SK-N-SH (cell line): ENCODE data around the gene EFNA3. TPM values are rescaled to one million over a fixed set of nuclear protein-coding genes. Genes with fewer than 3 reads are reported as not detected.
A peak's percentile ranks its signal among the peaks of the same experiment; 100 is the strongest.

ENCODE experiments used
- CTCF ChIA-PET: fragments of 300-600, 350-600 bp; formaldehyde crosslinking; extraction: SDS; loops from one replicate; lab custom pipeline; 2021; lab: Yijun Ruan, JAX
- POLR2A ChIA-PET: fragments of 350-600 bp; sonication (Branson Sonifier 250); formaldehyde crosslinking; extraction: SDS; loops from one replicate; lab custom pipeline; 2020; ENCODE audit warnings: antibody characterized with exemption, inconsistent platforms; lab: Yijun Ruan, JAX
- DNase-seq: peaks from one replicate; pipeline ENCODE4 v3.0.0; 2012
- H2AFZ ChIP-seq: fragments of 200-600 bp; sonication (generic); 2 replicates; pipeline ENCODE4 v1.8.1; 2016; ENCODE audit warnings: antibody characterized with exemption, mild to moderate bottlenecking, low read depth
- H3F3A ChIP-seq: fragments of 200-600 bp; sonication (generic); replicated peaks from 2 replicates; pipeline ENCODE3; 2016; ENCODE audit warnings: antibody characterized with exemption, mild to moderate bottlenecking; ENCODE audit not compliant: insufficient read depth
- H3K27ac ChIP-seq, 2 experiments: fragments of 200-500 bp in 1 of 2; fragments of 200-600 bp in 1 of 2; sonication (Bioruptor generic) in 1 of 2; sonication (generic), shearing (Covaris generic) in 1 of 2; 2 replicates each; pipeline versions ENCODE4 v1.5.1 to v1.6.1; 2014 to 2016; ENCODE audit warnings: low read depth in 2 of 2, inconsistent platforms in 1 of 2, low read length in 1 of 2, mild to moderate bottlenecking in 1 of 2, mixed read lengths in 1 of 2
- H3K27me3 ChIP-seq: fragments of 200-600 bp; sonication (generic), shearing (Covaris generic); 2 replicates; pipeline ENCODE4 v1.6.1; 2016; ENCODE audit warnings: mixed run types; ENCODE audit not compliant: insufficient read depth
- H3K36me3 ChIP-seq, 2 experiments: fragments of 200-500 bp in 1 of 2; fragments of 200-600 bp in 1 of 2; sonication (Bioruptor generic) in 1 of 2; sonication (generic) in 1 of 2; replicated peaks in 1 of 2; 2 replicates each; pipeline versions ENCODE3 to v1.5.1; 2014 to 2016; ENCODE audit warnings: low read length in 1 of 2, mild to moderate bottlenecking in 1 of 2; ENCODE audit not compliant: insufficient read depth in 2 of 2, control insufficient read depth in 1 of 2
- H3K4me1 ChIP-seq, 2 experiments: fragments of 200-500 bp in 1 of 2; fragments of 200-600 bp in 1 of 2; sonication (Bioruptor generic) in 1 of 2; sonication (generic), shearing (Covaris generic) in 1 of 2; 2 replicates each; pipeline versions ENCODE4 v1.5.1 to v1.6.1; 2014 to 2016; ENCODE audit warnings: low read depth in 1 of 2, low read length in 1 of 2, mixed run types in 1 of 2; ENCODE audit not compliant: insufficient read depth in 2 of 2, control insufficient read depth in 1 of 2
- H3K4me2 ChIP-seq: fragments of 200-600 bp; sonication (generic), shearing (Covaris generic); 2 replicates; pipeline ENCODE4 v1.6.1; 2017; ENCODE audit warnings: mixed run types
- H3K4me3 ChIP-seq, 2 experiments: fragments of 200-500 bp in 1 of 2; fragments of 200-600 bp in 1 of 2; sonication (Bioruptor generic) in 1 of 2; sonication (generic), shearing (Covaris generic) in 1 of 2; 2 replicates each; pipeline versions ENCODE4 v1.5.1 to v1.8.1; 2014 to 2016; ENCODE audit warnings: low read depth in 2 of 2, inconsistent platforms in 1 of 2, low read length in 1 of 2, mild to moderate bottlenecking in 1 of 2, mixed read lengths in 1 of 2, moderate library complexity in 1 of 2
- H3K79me2 ChIP-seq: fragments of 200-600 bp; sonication (generic); 2 replicates; pipeline ENCODE4 v1.8.1; 2017; ENCODE audit warnings: mild to moderate bottlenecking; ENCODE audit not compliant: insufficient read depth
- H3K9ac ChIP-seq: fragments of 200-600 bp; sonication (generic); 2 replicates; pipeline ENCODE4 v1.6.1; 2017; ENCODE audit warnings: mixed run types
- H3K9me2 ChIP-seq: fragments of 200-600 bp; sonication (generic); 2 replicates; pipeline ENCODE4 v1.6.1; 2017; ENCODE audit warnings: mixed run types
- H3K9me3 ChIP-seq: fragments of 200-600 bp; sonication (generic); 2 replicates; pipeline ENCODE4 v1.6.1; 2017; ENCODE audit warnings: mixed run types, mild to moderate bottlenecking, moderate library complexity
- H4K20me1 ChIP-seq: fragments of 200-600 bp; sonication (generic); 2 replicates; pipeline ENCODE4 v1.6.1; 2017; ENCODE audit warnings: mild to moderate bottlenecking, mixed run types; ENCODE audit not compliant: insufficient read depth
- CTCF ChIP-seq: fragments of 200-600 bp; sonication (generic); IDR thresholded peaks from 2 replicates; pipeline ENCODE4 v1.6.1; 2017; ENCODE audit warnings: antibody characterized with exemption, mild to moderate bottlenecking, moderate library complexity
- FOXJ3 ChIP-seq: sonication (generic); formaldehyde crosslinking; IDR thresholded peaks from 2 replicates; pipeline ENCODE4 v1.5.1; 2020; ENCODE audit warnings: mild to moderate bottlenecking, missing genetic modification reagents
- GATA2 ChIP-seq: sonication (generic); formaldehyde crosslinking; IDR thresholded peaks from 2 replicates; pipeline ENCODE4 v1.5.0; 2020; ENCODE audit warnings: mild to moderate bottlenecking, missing genetic modification reagents
- IRF3 ChIP-seq: fragments of 150-350 bp; IDR thresholded peaks from 2 replicates; pipeline ENCODE4 v1.6.1; 2016; ENCODE audit warnings: mild to moderate bottlenecking, low read depth, low read length
- MXI1 ChIP-seq: IDR thresholded peaks from 2 replicates; pipeline ENCODE4 v1.6.1; 2012; ENCODE audit warnings: mild to moderate bottlenecking, low read depth, low read length, improper control_type of control experiment
- NFIC ChIP-seq: IDR thresholded peaks from 2 replicates; pipeline ENCODE4 v1.4.0; 2012; ENCODE audit warnings: borderline replicate concordance
- PBX3 ChIP-seq: IDR thresholded peaks from 2 replicates; pipeline ENCODE4; 2012
- SMC3 ChIP-seq: IDR thresholded peaks from 2 replicates; pipeline ENCODE4 v1.6.1; 2012; ENCODE audit warnings: low read depth, low read length, improper control_type of control experiment
- ZBTB33 ChIP-seq: IDR thresholded peaks from 2 replicates; pipeline ENCODE4 v1.4.0; 2012; ENCODE audit warnings: low read depth, borderline replicate concordance
- WGBS: methylation state at CpG from one replicate; pipeline ENCODE4 v1.1.6; 2017; ENCODE audit warnings: low lambda C conversion rate; 5-methylcytosine and 5-hydroxymethylcytosine counted together
- polyA plus RNA-seq, 3 experiments: library from polyadenylated mRNA; depleted of rRNA; stranded (reverse); fragments of >200 nt; gene quantifications; 2 replicates each; pipeline ENCODE4 v1.2.3, GENCODE V29; 2012

EFNA3 gene
- polyA plus RNA-seq, 1 of the 3 experiments (the other 2 are of a cell fraction), result 6.0 TPM

GRCh38 chr1:155069551-155070157, 9.0 kb upstream of the EFNA3 start (continued):
- TF ChIP-seq ZBTB33 (no peak), FOXJ3 (CRISPR knock-in tag) (no peak)
- TF ChIP-seq, all 33 proteins: peak for 0

GRCh38 chr1:155070158-155070621, 8.4 kb upstream of the EFNA3 start:
- DNase-seq, result no peak
- Histone ChIP-seq H3K4me1 (peaks cover 0 to 22% of the 10 kb centered on the region in 2 experiments; a peak in 1 of 4 replicates), H3K79me2 (peaks cover 9% of the 10 kb centered on the region), H3F3A (peaks cover 3% of the 10 kb centered on the region), H2AFZ (no peak overlapping the region), H3K9ac (no peak overlapping the region), H3K27ac (peak overlapping the region in 1 of 2 experiments; percentile 51; a peak in 1 of 4 replicates), H3K9me2 (no peaks in the 10 kb centered on the region), H3K9me3 (no peaks in the 10 kb centered on the region), H3K27me3 (no peaks in the 10 kb centered on the region), H3K4me3 (peak overlapping the region in 1 of 2 experiments; percentile 32; a peak in 1 of 4 replicates), H3K36me3 (peaks cover 0 to 12% of the 10 kb centered on the region in 2 experiments), H3K4me2 (no peak overlapping the region), H4K20me1 (no peaks in the 10 kb centered on the region)
- 54% methylated on average over 24 of the region's 28 CpGs for WGBS
- ChIA-PET CTCF (interaction anchor here (0.8 to 29.9 kb wide), 14 partner anchors 8 to 536 kb away, joined by 3 to 573 read pairs (median 6); partner anchors contain the start of genes ADAM15, DCST1, DCST2 and EFNA3), POLR2A (interaction anchor here (0.6 to 2.0 kb wide), 3 partner anchors 9 to 21 kb away, joined by 3 to 8 read pairs (median 3); partner anchors contain the start of gene EFNA3)
- peak; percentile 45; the same call in 1 of the 2 replicates for TF ChIP-seq NFIC
- no peak for TF ChIP-seq PBX3

- Histone ChIP-seq H3K27me3 (no peaks in the 10 kb centered on the region), H3F3A (peaks cover 3% of the 10 kb centered on the region), H3K79me2 (peaks cover 6% of the 10 kb centered on the region; the same call in 1 of the 2 replicates)
- CTCF ChIA-PET, result interaction anchor here (0.9 to 29.9 kb wide), 15 partner anchors 7 to 536 kb away, joined by 3 to 573 read pairs (median 5); partner anchors contain the start of genes ADAM15, DCST1, DCST2 and EFNA3
- POLR2A ChIA-PET, result interaction anchor here (0.5 to 2.0 kb wide), 4 partner anchors 8 to 27 kb away, joined by 3 to 8 read pairs (median 4); partner anchors contain the start of gene EFNA3
- TF ChIP-seq CTCF, result peak; percentile 25; the same call in 1 of the 2 replicates
- TF ChIP-seq MXI1, result peak; percentile 81
- no peak for TF ChIP-seq SMC3
- TF ChIP-seq IRF3, result no peak
- TF ChIP-seq GATA2 (CRISPR knock-in tag), result peak; percentile 29; the same call in 1 of the 2 replicates
- TF ChIP-seq, all 33 proteins: peak for 3
- Histone ChIP-seq H2AFZ (no peak overlapping the region), H3K4me1 (peaks cover 0 to 21% of the 10 kb centered on the region in 2 experiments; a peak in 1 of 4 replicates), H3K4me2 (no peak overlapping the region), H3K27ac (peak overlapping the region in 1 of 2 experiments; percentile 51; a peak in 1 of 4 replicates), H3K36me3 (peaks cover 0 to 12% of the 10 kb centered on the region in 2 experiments), H4K20me1 (no peaks in the 10 kb centered on the region), H3K9me3 (no peaks in the 10 kb centered on the region), H3K9me2 (no peaks in the 10 kb centered on the region), H3K9ac (no peak overlapping the region), H3K4me3 (peak overlapping the region in 1 of 2 experiments; percentile 32; a peak in 2 of 4 replicates)
- 33% methylated on average over 30 of the region's 61 CpGs for WGBS
- peak; percentile 90 for DNase-seq
These were observed 7.7 kb upstream of the EFNA3 start for GRCh38 chr1:155070721-155071569.
